ENCODE measurements around the gene FBL. TPM values are rescaled to one million over a fixed set of nuclear protein-coding genes. Genes with fewer than 3 reads are reported as not detected.

FBL gene
- total RNA-seq, 1 experiment from 2014 or later: 573 TPM

- no TSS peak for BruUV-seq (replicated peaks)
- CTCF ChIA-PET: interaction anchor here (0.6 to 1.2 kb wide), 5 partner anchors 10 to 727 kb away, joined by 3 to 15 read pairs (median 4); partner anchors contain the start of genes C19orf47, DYRK1B and PLD3
- Histone ChIP-seq H3K4me1 (ENCODE audit: insufficient read depth, low read length, poor library complexity, severe bottlenecking) (peaks cover 34% of the 10 kb centered on the region), H3K36me3 (ENCODE audit: insufficient read depth, low read length, poor library complexity, severe bottlenecking) (peaks cover 14% of the 10 kb centered on the region), H3K27ac (ENCODE audit: low read depth, low read length, poor library complexity, severe bottlenecking) (no peak overlapping the region), H3K4me3 (ENCODE audit: low read depth, low read length, poor library complexity, severe bottlenecking) (peak overlapping the region; percentile 93), H3K9me3 (ENCODE audit: low read depth, low read length, poor library complexity, severe bottlenecking) (no peaks in the 10 kb centered on the region), H3K27me3 (replicated peaks; ENCODE audit: insufficient read depth, low read depth, low read length, poor library complexity) (no peaks in the 10 kb centered on the region)
- POLR2A ChIA-PET (ENCODE audit: low non-redundant PET): no interaction called here
- peak; percentile 71 for DNase-seq (ENCODE audit: low spot score)
- TF ChIP-seq CTCF (conservative IDR thresholded peaks at IDR 0.05; ENCODE audit: low read depth, low read length) (peak; percentile 78), EZH2 (IDR thresholded peaks at IDR 0.05; ENCODE audit: borderline replicate concordance, low read depth, low read length, poor library complexity, severe bottlenecking) (no peak)
- intact Hi-C loops (cut with micrococcal nuclease; ENCODE audit: unreplicated experiment): loop anchor here (2.0 kb wide), 1 partner anchor 77 kb away; no protein-coding TSS in a partner anchor
Observed at GRCh38 chr19:39843919-39844793, 2.0 kb downstream of the FBL start.

- Histone ChIP-seq H3K9me3 (ENCODE audit: low read depth, low read length, poor library complexity, severe bottlenecking) (no peaks in the 10 kb centered on the region), H3K4me1 (ENCODE audit: insufficient read depth, low read length, poor library complexity, severe bottlenecking) (peaks cover 34% of the 10 kb centered on the region), H3K36me3 (ENCODE audit: insufficient read depth, low read length, poor library complexity, severe bottlenecking) (peaks cover 27% of the 10 kb centered on the region), H3K4me3 (ENCODE audit: low read depth, low read length, poor library complexity, severe bottlenecking) (no peak overlapping the region), H3K27ac (ENCODE audit: low read depth, low read length, poor library complexity, severe bottlenecking) (peak overlapping the region; percentile 17), H3K27me3 (replicated peaks; ENCODE audit: insufficient read depth, low read depth, low read length, poor library complexity) (no peaks in the 10 kb centered on the region)
- CTCF ChIA-PET: interaction anchor here (0.6 to 1.2 kb wide), 3 partner anchors 9 to 367 kb away, joined by 3 to 4 read pairs (median 3); partner anchors contain the start of gene DYRK1B
- POLR2A ChIA-PET (ENCODE audit: low non-redundant PET): no interaction called here
- no peak for DNase-seq (ENCODE audit: low spot score)
- BruUV-seq (replicated peaks): no TSS peak
- intact Hi-C loops (cut with micrococcal nuclease; ENCODE audit: unreplicated experiment): no loop called here
- TF ChIP-seq EZH2 (IDR thresholded peaks at IDR 0.05; ENCODE audit: borderline replicate concordance, low read depth, low read length, poor library complexity, severe bottlenecking) (no peak), CTCF (conservative IDR thresholded peaks at IDR 0.05; ENCODE audit: low read depth, low read length) (no peak)
Observed at GRCh38 chr19:39842693-39843435, 3.3 kb downstream of the FBL start.

GRCh38 chr19:39841041-39841440, 5.1 kb downstream of the FBL start:
- no TSS peak for BruUV-seq (replicated peaks)
- ChIA-PET POLR2A (ENCODE audit: low non-redundant PET) (no interaction called here), CTCF (no interaction called here)
- no peak for TF ChIP-seq EZH2 (IDR thresholded peaks at IDR 0.05; ENCODE audit: borderline replicate concordance, low read depth, low read length, poor library complexity, severe bottlenecking)
- TF ChIP-seq CTCF (conservative IDR thresholded peaks at IDR 0.05; ENCODE audit: low read depth, low read length): no peak
- Histone ChIP-seq H3K27me3 (replicated peaks; ENCODE audit: insufficient read depth, low read depth, low read length, poor library complexity) (no peaks in the 10 kb centered on the region), H3K4me1 (ENCODE audit: insufficient read depth, low read length, poor library complexity, severe bottlenecking) (peaks cover 28% of the 10 kb centered on the region), H3K36me3 (ENCODE audit: insufficient read depth, low read length, poor library complexity, severe bottlenecking) (peaks cover 45% of the 10 kb centered on the region), H3K27ac (ENCODE audit: low read depth, low read length, poor library complexity, severe bottlenecking) (no peak overlapping the region), H3K9me3 (ENCODE audit: low read depth, low read length, poor library complexity, severe bottlenecking) (no peaks in the 10 kb centered on the region), H3K4me3 (ENCODE audit: low read depth, low read length, poor library complexity, severe bottlenecking) (no peak overlapping the region)
- no peak for DNase-seq (ENCODE audit: low spot score)
- intact Hi-C loops (cut with micrococcal nuclease; ENCODE audit: unreplicated experiment): no loop called here
